ENCODE measurements around the gene FER. TPM values are rescaled to one million over a fixed set of nuclear protein-coding genes. Genes with fewer than 3 reads are reported as not detected.

The FER gene
- total RNA-seq, 1 experiment from 2014 or later, result 18.0 TPM

GRCh38 chr5:109199289-109199688 lies 451.6 kb downstream of the FER start:
- Histone ChIP-seq H2AFZ (ENCODE audit: low read length) (no peak overlapping the region), H3K14ac (ENCODE audit: insufficient read depth, low read length) (no peak overlapping the region), H3K79me1 (ENCODE audit: insufficient read depth, low read depth, low read length, poor library complexity, severe bottlenecking) (no peaks in the 10 kb centered on the region), H3K4me1 (ENCODE audit: insufficient read depth, low read length) (peaks cover 11% of the 10 kb centered on the region; the same call in 1 of the 2 replicates), H3K4me2 (ENCODE audit: insufficient read depth, insufficient read length, low read length) (no peak overlapping the region), H4K5ac (ENCODE audit: insufficient read length, low read depth, low read length) (no peak overlapping the region), H3K79me2 (ENCODE audit: insufficient read depth, low read length) (no peaks in the 10 kb centered on the region), H2BK20ac (ENCODE audit: low read depth, low read length, poor library complexity, severe bottlenecking) (no peak overlapping the region), H3K4ac (ENCODE audit: low read depth, low read length) (no peak overlapping the region), H2BK12ac (ENCODE audit: insufficient read length, low read depth, low read length) (no peak overlapping the region), H3K27ac (ENCODE audit: insufficient read length, low read depth, low read length) (no peak overlapping the region), H2BK5ac (ENCODE audit: insufficient read length, low read length) (no peak overlapping the region), H3T11ph (ENCODE audit: low read length) (no peak overlapping the region), H4K8ac (replicated peaks; ENCODE audit: insufficient read length, low read depth, low read length) (no peak overlapping the region), H3K56ac (ENCODE audit: insufficient read length, low read depth, low read length) (no peak overlapping the region), H3K23ac (ENCODE audit: insufficient read length, low read depth, low read length) (no peak overlapping the region), H3K27me3 (ENCODE audit: insufficient read depth, low read length) (no peaks in the 10 kb centered on the region), H3K9ac (ENCODE audit: extremely low read depth, insufficient read length, low read length) (no peak overlapping the region), H2BK15ac (ENCODE audit: low read depth, low read length) (no peak overlapping the region), H2BK120ac (ENCODE audit: low read depth, low read length, poor library complexity, severe bottlenecking) (no peak overlapping the region), H4K91ac (ENCODE audit: insufficient read length, low read depth, low read length) (no peak overlapping the region), H2AK5ac (ENCODE audit: insufficient read length, low read length) (no peak overlapping the region), H3K9me3 (ENCODE audit: control insufficient read depth, low read depth, low read length) (no peaks in the 10 kb centered on the region), H3K23me2 (ENCODE audit: insufficient read length, low read depth, low read length, poor library complexity, severe bottlenecking) (no peaks in the 10 kb centered on the region), H3K18ac (ENCODE audit: insufficient read length, low read depth, low read length) (no peak overlapping the region), H4K20me1 (ENCODE audit: control insufficient read depth, insufficient read depth, insufficient read length) (no peaks in the 10 kb centered on the region)
- Mint-ChIP-seq H3K4me3 (no peak overlapping the region), H3K27ac (no peak overlapping the region; a peak in 1 of 7 replicates), H3K4me1 (peaks cover 21% of the 10 kb centered on the region in 2 experiments), H3K9me3 (no peaks in the 10 kb centered on the region), H3K36me3 (ENCODE audit: insufficient read depth in 1 of 3, low read depth in 3 of 3) (no peaks in the 10 kb centered on the region; a peak in 2 of 7 replicates), H3K27me3 (ENCODE audit: low read depth) (no peaks in the 10 kb centered on the region)
- DNase-seq, result no peak
- no peak for TF ChIP-seq CTCF (conservative IDR thresholded peaks at IDR 0.05)
- no CpG with 5 or more reads among the region's 2 CpGs for WGBS (ENCODE audit: extremely low coverage, insufficient read length, low lambda C conversion rate)
